ENCODE data around the gene TBX6. TPM values are rescaled to one million over a fixed set of nuclear protein-coding genes. Genes with fewer than 3 reads are reported as not detected.

TBX6 gene
- total and polyA plus RNA-seq, 10 donors, result 0.66 to 3.4 (median 1.8) TPM; not detected in 1

GRCh38 chr16:30054451-30054850, 37.3 kb downstream of the TBX6 start:
- WGBS, 5 donors, result 76 to 90% (median 85%) methylated on average over 8 of the region's 8 CpGs
- intact Hi-C loops (cut with DNase I; ENCODE audit: low total_unique reads), result no loop called here

GRCh38 chr16:30053376-30054015, 38.2 kb downstream of the TBX6 start:
- intact Hi-C loops (cut with DNase I; ENCODE audit: low total_unique reads), result no loop called here
- WGBS, 5 donors, result 8 to 11% (median 9%) methylated on average over 15 to 19 of the region's 19 CpGs
- Histone ChIP-seq H3K27ac (peak overlapping the region in 7 of 8 donors; percentile 22 to 74 (median 62)), H3K27me3 (replicated peaks in 1 of 7) (no peaks in the 10 kb centered on the region), H3K4me3 (peak overlapping the region; percentile 61 to 96 (median 83)), H3K9me3 (no peaks in the 10 kb centered on the region), H3K4me1 (peaks cover 6 to 37% (median 20%) of the 10 kb centered on the region in 6 donors), H3K36me3 (no peaks in the 10 kb centered on the region)
- no peak for TF ChIP-seq POLR2AphosphoS5 (IDR thresholded peaks at IDR 0.05)
- TF ChIP-seq CTCF (IDR thresholded peaks at IDR 0.05 in 8 of 11, conservative IDR thresholded peaks at IDR 0.05 in 3 of 11), result no peak
- TF ChIP-seq POLR2A (IDR thresholded peaks at IDR 0.05), result no peak
- DNase-seq, result no peak

More at GRCh38 chr16:30054451-30054850, 37.3 kb downstream of the TBX6 start:
- TF ChIP-seq POLR2A (IDR thresholded peaks at IDR 0.05), result no peak
- no peak for TF ChIP-seq POLR2AphosphoS5 (IDR thresholded peaks at IDR 0.05)
- Histone ChIP-seq H3K9me3 (no peaks in the 10 kb centered on the region), H3K4me1 (peaks cover 6 to 37% (median 20%) of the 10 kb centered on the region in 6 donors), H3K4me3 (no peak overlapping the region), H3K27me3 (replicated peaks in 1 of 7) (no peaks in the 10 kb centered on the region), H3K36me3 (no peaks in the 10 kb centered on the region), H3K27ac (no peak overlapping the region)
- no peak for DNase-seq

- H3K4me3 ChIP-seq, result peak overlapping the region; percentile 61 to 96 (median 83)
- no peaks in the 10 kb centered on the region for H3K36me3 ChIP-seq
- intact Hi-C loops (cut with DNase I; ENCODE audit: low total_unique reads), result no loop called here
- peaks cover 6 to 37% (median 20%) of the 10 kb centered on the region in 6 donors for H3K4me1 ChIP-seq
- WGBS, 5 donors, result 4 to 6% (median 5%) methylated on average over 43 to 58 of the region's 58 CpGs
- TF ChIP-seq POLR2AphosphoS5 (IDR thresholded peaks at IDR 0.05) (peak; percentile 81 to 91 (median 91)), CTCF (IDR thresholded peaks at IDR 0.05 in 8 of 11, conservative IDR thresholded peaks at IDR 0.05 in 3 of 11) (no peak)
- peak overlapping the region in 7 of 8 donors; percentile 22 to 74 (median 62) for H3K27ac ChIP-seq
- peak; percentile 97 for DNase-seq
- H3K9me3 ChIP-seq, result no peaks in the 10 kb centered on the region
- no peaks in the 10 kb centered on the region for H3K27me3 ChIP-seq (replicated peaks in 1 of 7)
Observed at GRCh38 chr16:30052671-30053372, 38.9 kb downstream of the TBX6 start.

- TF ChIP-seq POLR2AphosphoS5 (IDR thresholded peaks at IDR 0.05) (no peak), POLR2A (IDR thresholded peaks at IDR 0.05) (no peak)
- no peak for DNase-seq
- intact Hi-C loops (cut with DNase I; ENCODE audit: low total_unique reads), result no loop called here
- H3K27me3 ChIP-seq (replicated peaks in 1 of 7), result no peaks in the 10 kb centered on the region
- H3K9me3 ChIP-seq, result no peaks in the 10 kb centered on the region
- H3K4me3 ChIP-seq, result no peak overlapping the region
- H3K4me1 ChIP-seq, result peaks cover 6 to 37% (median 20%) of the 10 kb centered on the region in 6 donors
- H3K27ac ChIP-seq, result no peak overlapping the region
- H3K36me3 ChIP-seq, result no peaks in the 10 kb centered on the region
- 81 to 91% (median 83%) methylated on average over 3 of the region's 3 CpGs for WGBS, 5 donors
Observed at GRCh38 chr16:30051518-30051917, 40.2 kb downstream of the TBX6 start.

- DNase-seq, result no peak
- H3K36me3 ChIP-seq, result no peaks in the 10 kb centered on the region
- H3K27me3 ChIP-seq (replicated peaks in 1 of 7), result no peaks in the 10 kb centered on the region
- H3K4me1 ChIP-seq, result peaks cover 6 to 31% (median 18%) of the 10 kb centered on the region in 6 donors
- no peak overlapping the region for H3K4me3 ChIP-seq
- no peaks in the 10 kb centered on the region for H3K9me3 ChIP-seq
- no peak for TF ChIP-seq POLR2A (IDR thresholded peaks at IDR 0.05)
- H3K27ac ChIP-seq, result no peak overlapping the region
- intact Hi-C loops (cut with DNase I; ENCODE audit: low total_unique reads), result no loop called here
- 94 to 98% (median 96%) methylated on average over 8 of the region's 8 CpGs for WGBS, 5 donors
Observed at GRCh38 chr16:30049871-30050270, 41.9 kb downstream of the TBX6 start.
